VCaP (cell line): ENCODE measurements around the gene TDRD3.
"Not testable (repeated sequence)": the region's sequence is repeated elsewhere in the genome, so short reads cannot be mapped to it uniquely, and the experiment has no call there.

Experiments
- H3K27ac ChIP-seq: fragments of 450-650 bp; 2 replicates; pipeline ENCODE4 v1.5.1; 2017
- TF ChIP-seq, protein P1 (sequence below): fragments of 450-650 bp; conservative IDR thresholded peaks from 2 replicates; pipeline ENCODE4 v1.5.1; 2017; ENCODE audit warnings: mild to moderate bottlenecking, moderate library complexity

Gene TDRD3

DNA sequence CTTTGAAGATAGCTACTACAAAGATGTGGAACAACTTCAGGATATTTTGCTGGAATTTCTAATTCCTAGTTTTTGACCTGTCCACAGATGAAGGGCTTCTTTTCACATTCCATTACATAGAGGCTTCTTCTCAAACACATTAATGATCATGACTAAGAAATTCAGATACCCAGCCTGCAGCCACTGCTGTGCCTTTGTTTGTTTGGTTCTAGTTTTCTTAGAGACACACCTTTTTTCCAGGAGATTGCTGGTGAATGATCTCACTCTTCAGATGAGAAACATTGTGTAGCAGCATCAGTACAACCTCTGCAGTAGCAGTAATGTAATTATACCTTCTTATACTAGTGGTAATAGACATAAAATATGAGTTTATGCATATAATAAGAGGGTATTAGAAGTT, 5.0 kb downstream of the TDRD3 start:
- TF ChIP-seq, protein P1, sequence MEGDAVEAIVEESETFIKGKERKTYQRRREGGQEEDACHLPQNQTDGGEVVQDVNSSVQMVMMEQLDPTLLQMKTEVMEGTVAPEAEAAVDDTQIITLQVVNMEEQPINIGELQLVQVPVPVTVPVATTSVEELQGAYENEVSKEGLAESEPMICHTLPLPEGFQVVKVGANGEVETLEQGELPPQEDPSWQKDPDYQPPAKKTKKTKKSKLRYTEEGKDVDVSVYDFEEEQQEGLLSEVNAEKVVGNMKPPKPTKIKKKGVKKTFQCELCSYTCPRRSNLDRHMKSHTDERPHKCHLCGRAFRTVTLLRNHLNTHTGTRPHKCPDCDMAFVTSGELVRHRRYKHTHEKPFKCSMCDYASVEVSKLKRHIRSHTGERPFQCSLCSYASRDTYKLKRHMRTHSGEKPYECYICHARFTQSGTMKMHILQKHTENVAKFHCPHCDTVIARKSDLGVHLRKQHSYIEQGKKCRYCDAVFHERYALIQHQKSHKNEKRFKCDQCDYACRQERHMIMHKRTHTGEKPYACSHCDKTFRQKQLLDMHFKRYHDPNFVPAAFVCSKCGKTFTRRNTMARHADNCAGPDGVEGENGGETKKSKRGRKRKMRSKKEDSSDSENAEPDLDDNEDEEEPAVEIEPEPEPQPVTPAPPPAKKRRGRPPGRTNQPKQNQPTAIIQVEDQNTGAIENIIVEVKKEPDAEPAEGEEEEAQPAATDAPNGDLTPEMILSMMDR: no peak
- no peak overlapping the region for H3K27ac ChIP-seq

DNA sequence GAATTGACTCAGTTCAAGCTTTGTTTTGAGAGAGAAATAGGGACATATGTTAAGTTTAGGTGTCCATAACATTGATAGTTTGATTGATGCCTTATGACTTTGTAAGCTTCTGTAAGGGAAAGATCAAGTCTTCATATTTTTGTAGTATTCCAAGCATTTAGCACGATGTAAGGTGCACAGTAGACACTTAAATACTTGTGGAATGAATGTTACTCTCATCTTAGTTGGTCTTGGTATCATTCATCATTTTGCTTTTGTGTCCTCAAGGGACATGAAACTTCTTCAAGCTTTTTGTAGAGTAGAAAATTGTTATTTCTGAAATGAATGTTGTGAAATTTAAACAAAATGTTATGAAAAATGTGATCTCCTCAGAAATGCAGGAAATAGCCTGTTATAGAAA, 10.1 kb downstream of the TDRD3 start:
- TF ChIP-seq, protein P1: no peak
- no peak overlapping the region for H3K27ac ChIP-seq

DNA sequence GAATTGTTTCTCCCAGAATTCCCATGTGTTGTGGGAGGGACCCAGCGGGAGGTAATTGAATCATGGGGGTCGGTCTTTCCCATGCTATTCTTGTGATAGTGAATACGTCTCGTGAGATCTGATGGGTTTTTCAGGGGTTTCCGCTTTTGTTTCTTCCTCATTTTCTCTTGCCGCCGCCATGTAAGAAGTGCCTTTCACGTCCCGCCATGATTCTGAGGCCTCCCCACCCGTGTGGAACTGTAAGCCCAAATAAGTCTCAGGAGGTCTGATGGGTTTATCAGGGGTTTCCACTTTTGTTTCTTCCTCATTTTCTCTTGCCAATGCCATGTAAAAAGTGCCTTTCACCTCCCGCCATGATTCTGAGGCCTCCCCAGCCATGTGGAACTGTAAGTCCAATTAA, 10.8 kb downstream of the TDRD3 start:
- H3K27ac ChIP-seq: not testable (repeated sequence)

DNA sequence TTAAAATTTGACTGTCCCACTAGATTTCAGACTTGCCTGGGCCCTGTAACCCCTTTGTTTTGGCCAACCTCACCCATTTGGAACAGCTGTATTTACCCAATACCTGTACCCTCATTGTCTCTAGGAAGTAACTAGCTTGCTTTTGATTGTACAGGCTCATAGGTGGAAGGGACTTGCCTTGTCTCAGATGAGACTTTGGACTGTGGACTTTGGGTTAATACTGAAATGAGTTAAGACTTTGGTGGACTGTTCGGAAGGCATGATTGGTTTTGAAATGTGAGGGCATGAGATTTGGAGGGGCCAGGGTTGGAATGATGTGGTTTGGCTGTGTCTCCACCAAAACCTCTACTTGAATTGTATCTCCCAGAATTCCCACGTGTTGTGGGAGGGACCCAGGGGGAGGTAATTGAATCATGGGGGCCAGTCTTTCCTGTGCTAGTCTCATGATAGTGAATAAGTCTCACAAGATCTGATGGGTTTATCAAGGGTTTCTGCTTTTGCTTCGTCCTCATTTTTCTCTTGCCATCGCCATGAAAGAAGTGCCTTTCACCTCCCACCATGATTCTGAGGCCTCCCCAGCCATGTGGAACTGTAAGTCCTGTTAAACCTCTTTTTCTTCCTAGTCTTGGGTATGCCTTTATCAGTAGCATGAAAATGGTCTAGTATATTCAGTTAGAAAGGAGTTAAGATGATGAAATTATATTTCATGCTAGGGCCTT, 12.7 kb downstream of the TDRD3 start:
- not testable (repeated sequence) for H3K27ac ChIP-seq

DNA sequence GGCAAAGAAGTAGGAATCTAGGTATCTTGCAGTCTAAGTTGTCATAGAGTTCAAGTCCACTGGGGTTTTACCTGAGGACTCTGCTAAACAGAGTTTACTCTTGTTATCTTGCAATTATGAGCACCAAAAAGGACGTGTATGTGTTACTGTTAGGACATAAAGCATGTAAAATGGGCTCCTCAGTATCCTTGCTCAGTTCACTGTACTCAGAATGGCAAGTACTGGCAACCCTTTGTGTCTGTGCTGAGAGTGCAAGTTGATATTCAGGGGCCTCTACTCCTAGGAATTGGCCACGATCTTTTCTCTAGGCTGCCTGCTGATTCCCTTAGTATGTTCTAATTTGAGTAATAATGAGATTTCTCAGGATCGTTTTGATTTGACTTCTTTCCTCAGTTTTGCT, 13.3 kb downstream of the TDRD3 start:
- TF ChIP-seq, protein P1: no peak
- no peak overlapping the region for H3K27ac ChIP-seq

DNA sequence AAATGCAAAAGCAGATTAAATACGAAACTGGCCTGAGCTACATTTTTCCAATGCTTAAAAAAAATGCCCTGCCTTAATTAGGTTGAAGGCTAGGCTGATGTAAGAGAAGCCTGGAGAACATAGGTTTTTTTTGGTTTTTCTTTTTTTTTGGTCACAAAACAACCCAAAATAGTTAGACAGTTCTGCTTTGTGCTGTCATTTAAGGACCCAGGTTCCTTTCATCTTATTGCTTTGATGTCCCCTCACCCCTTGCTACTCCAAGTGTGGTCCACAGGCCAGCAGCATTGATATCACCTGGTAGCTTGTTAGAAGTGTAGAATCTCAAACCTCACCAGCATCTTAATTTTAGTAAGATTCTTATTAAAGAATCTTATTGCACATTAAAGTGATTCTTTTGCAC, 14.4 kb downstream of the TDRD3 start:
- no peak overlapping the region for H3K27ac ChIP-seq
- TF ChIP-seq, protein P1: no peak

DNA sequence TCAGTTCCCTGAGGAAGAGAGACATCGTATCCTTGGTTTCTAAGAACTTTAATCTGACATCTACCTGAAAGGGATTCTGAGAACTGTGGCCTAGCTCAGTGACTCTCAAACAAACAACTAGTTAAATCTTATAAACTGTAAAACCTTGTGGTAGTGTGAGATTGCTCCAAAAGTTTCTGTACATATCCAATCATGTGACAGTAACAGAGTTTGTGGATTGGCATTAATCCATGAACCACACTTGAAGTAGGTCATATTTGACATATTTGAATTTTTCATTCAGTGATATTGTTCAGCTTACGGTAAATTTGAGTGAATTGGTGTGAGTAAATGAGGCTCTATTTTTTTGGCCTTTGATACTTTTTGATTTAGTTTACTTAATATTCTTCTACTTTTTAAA, 15.0 kb downstream of the TDRD3 start:
- H3K27ac ChIP-seq: no peak overlapping the region
- TF ChIP-seq, protein P1: no peak

DNA sequence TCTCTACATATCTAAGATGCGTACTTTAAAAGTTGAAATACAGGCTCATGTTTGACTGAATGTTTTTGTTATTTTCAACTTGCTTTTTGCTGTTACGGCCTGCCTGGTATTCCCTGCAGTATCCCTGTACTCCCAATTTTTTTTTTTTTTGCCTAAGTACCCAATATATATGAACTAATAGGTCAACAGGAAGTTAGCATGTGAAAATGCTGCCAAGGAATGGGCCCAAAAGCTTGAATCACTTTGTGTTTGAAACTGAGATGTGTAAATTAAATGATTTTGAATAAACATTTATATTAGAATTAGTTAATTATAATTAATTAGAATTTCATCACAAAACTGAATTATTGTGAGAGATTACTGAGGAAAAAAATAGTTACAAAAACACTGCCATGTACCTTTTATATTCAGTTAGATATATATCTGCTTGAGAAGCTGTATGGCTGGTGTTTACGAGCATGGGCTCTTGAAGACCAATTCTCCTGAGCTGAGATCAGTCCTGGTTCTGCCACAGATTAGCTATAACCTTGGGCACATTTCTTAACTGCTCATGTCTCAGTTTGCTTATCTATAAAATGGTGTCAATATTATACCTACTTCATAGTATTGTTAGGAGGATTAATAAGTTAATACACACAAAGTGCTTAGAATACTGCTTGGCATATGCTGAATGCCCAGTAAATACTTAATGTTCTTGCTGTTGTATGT, 16.0 kb downstream of the TDRD3 start:
- TF ChIP-seq, protein P1: no peak

More for the DNA sequence above, 16.0 kb downstream of the TDRD3 start:
- H3K27ac ChIP-seq: no peak overlapping the region
